Body of pancreas (tissue), 4 donors: Measurements from ENCODE around the gene RSPH6A. TPM values are rescaled to one million over a fixed set of nuclear protein-coding genes. Genes with fewer than 3 reads are reported as not detected.

Experiments
- ATAC-seq: fragments of 150-250 bp; one replicate; pipeline ENCODE4 v1.9.1; 2016
- DNase-seq, 4 donors: peaks; one replicate each; pipeline ENCODE4 v3.0.0-alpha.2; 2019
- H3K27ac ChIP-seq, 4 donors: fragments of 200-600 bp; sonication (generic); 1 replicate in 3 of 4; 2 replicates in 1 of 4; pipeline versions ENCODE4 v1.5.1 to v1.6.1; 2016 to 2019; ENCODE audit warnings: mild to moderate bottlenecking in 1 of 4, mixed read lengths in 1 of 4, moderate library complexity in 1 of 4
- H3K27me3 ChIP-seq, 2 donors: fragments of 200-600 bp; sonication (generic); one replicate each; pipeline ENCODE4 v1.6.0; 2016; ENCODE audit warnings: mild to moderate bottlenecking in 1 of 2
- H3K36me3 ChIP-seq, 2 donors: fragments of 200-600 bp; sonication (generic); replicated peaks in 1 of 2; 2 replicates each; pipeline ENCODE4 v1.5.1; 2016; ENCODE audit warnings: low read depth in 2 of 2; ENCODE audit not compliant: insufficient read depth in 1 of 2
- H3K4me1 ChIP-seq: fragments of 200-600 bp; sonication (generic); one replicate; pipeline ENCODE4 v1.6.0; 2016
- H3K4me3 ChIP-seq, 2 donors: fragments of 200-600 bp; sonication (generic); 1 replicate in 1 of 2; 2 replicates in 1 of 2; pipeline ENCODE4 v1.5.1; 2016 to 2019
- H3K9me3 ChIP-seq, 3 donors: fragments of 200-600 bp; sonication (generic); 1 replicate in 2 of 3; 2 replicates in 1 of 3; pipeline ENCODE4 v1.5.1; 2016
- POLR2A ChIP-seq, 3 donors: fragments of 450-650 bp; IDR thresholded peaks; one replicate each; pipeline ENCODE4 v1.6.1; 2016; ENCODE audit warnings: antibody characterized with exemption in 3 of 3, mild to moderate bottlenecking in 2 of 3
- WGBS, 2 donors: methylation state at CpG; one replicate each; pipeline ENCODE4 v1.1.5; 2017; 5-methylcytosine and 5-hydroxymethylcytosine counted together
- intact Hi-C: fragments of 100-400 bp; cut with DNase I; formaldehyde crosslinking; loops from one replicate; pipeline ENCODE4 v1.15.1; 2023
- total RNA-seq, 2 donors: library from RNA; depleted of rRNA; stranded (reverse); fragments of >200 nt; gene quantifications; one replicate each; pipeline ENCODE4 v1.1.0, GENCODE V29; 2016
- TF ChIP-seq, protein P1 (sequence below), 7 experiments: fragments of 450-650 bp in 4 of 7; fragments of 200-600 bp in 3 of 7; sonication (generic) in 3 of 7; IDR thresholded peaks; one replicate each; pipeline ENCODE4 v1.5.1; 2016 to 2019; ENCODE audit warnings: antibody characterized with exemption in 7 of 7

RSPH6A gene
- total RNA-seq, 2 donors from 2014 or later: 0.33 TPM; not detected in 1

DNA sequence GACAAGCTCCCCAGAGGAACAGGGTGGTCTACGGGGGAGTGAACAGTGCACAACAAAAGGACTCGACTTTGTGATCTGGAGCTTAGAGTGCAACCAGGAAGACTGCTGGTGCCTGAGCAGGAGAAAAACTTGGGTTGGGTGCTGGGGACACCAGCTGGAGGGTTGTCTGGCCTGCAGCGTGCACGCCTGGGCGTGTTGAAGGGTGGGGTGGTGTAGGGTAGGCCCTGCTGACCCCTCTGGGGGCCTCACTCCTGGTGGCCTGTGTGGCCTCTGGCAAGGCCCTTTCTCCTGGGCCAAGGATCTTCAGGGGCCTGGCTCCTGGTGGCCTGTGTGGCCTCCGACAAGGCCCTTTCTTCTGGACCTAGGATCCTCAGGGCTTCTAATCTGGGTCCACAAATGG lies 4.7 kb upstream of the RSPH6A start:
- no peak for TF ChIP-seq POLR2A (IDR thresholded peaks at IDR 0.05)
- TF ChIP-seq, protein P1, sequence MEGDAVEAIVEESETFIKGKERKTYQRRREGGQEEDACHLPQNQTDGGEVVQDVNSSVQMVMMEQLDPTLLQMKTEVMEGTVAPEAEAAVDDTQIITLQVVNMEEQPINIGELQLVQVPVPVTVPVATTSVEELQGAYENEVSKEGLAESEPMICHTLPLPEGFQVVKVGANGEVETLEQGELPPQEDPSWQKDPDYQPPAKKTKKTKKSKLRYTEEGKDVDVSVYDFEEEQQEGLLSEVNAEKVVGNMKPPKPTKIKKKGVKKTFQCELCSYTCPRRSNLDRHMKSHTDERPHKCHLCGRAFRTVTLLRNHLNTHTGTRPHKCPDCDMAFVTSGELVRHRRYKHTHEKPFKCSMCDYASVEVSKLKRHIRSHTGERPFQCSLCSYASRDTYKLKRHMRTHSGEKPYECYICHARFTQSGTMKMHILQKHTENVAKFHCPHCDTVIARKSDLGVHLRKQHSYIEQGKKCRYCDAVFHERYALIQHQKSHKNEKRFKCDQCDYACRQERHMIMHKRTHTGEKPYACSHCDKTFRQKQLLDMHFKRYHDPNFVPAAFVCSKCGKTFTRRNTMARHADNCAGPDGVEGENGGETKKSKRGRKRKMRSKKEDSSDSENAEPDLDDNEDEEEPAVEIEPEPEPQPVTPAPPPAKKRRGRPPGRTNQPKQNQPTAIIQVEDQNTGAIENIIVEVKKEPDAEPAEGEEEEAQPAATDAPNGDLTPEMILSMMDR (IDR thresholded peaks at IDR 0.05): no peak
- WGBS, 2 donors: 76 to 85% methylated on average over 2 to 6 of the region's 6 CpGs
- H3K36me3 ChIP-seq: peaks cover 0 to 2% of the 10 kb centered on the region in 2 donors
- H3K27ac ChIP-seq: no peak overlapping the region
- no peak for DNase-seq
- no peaks in the 10 kb centered on the region for H3K9me3 ChIP-seq
- H3K27me3 ChIP-seq: no peaks in the 10 kb centered on the region
- intact Hi-C loops: loop anchor here (5.0 kb wide), 1 partner anchor 188 kb away; no protein-coding TSS in a partner anchor
- ATAC-seq: no peak
- H3K4me3 ChIP-seq: no peak overlapping the region
- peaks cover 6% of the 10 kb centered on the region for H3K4me1 ChIP-seq

DNA sequence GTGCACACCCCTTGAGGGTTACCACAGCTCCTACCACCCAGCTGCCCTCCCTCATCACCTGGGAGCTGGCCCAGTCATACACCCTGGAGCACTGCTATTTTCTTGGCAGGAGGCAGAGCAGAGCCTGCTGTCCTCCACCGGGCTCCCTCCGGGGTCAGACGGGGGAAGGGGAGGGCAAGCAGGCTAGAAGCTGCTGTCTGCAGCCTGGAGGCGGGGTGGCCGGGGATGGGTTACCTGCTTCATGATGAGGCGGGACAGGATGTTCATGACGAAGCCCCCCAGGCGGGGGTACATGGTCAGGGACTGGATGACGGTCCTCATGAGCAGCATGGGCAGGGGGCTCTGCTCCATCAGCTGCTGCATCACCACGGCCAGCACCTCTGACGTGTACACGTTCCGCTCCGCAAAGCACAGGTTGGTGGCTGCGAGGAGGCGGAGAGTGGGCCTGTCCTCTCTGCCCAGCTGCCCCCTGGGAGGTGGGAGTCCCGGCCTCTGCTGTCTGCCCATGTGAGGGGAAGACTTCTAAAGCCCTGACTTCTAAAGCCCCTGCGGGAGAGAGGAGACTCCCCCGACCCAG lies 2.7 kb upstream of the RSPH6A start:
- WGBS, 2 donors: 75% methylated on average over 17 of the region's 19 CpGs; no CpG with 5 or more reads in 1 of the 2 donors
- Histone ChIP-seq H3K27me3 (no peaks in the 10 kb centered on the region), H3K27ac (peak overlapping the region in 1 of 4 donors; percentile 32), H3K4me1 (peaks cover 6% of the 10 kb centered on the region), H3K9me3 (no peaks in the 10 kb centered on the region), H3K4me3 (no peak overlapping the region), H3K36me3 (peaks cover 0 to 2% of the 10 kb centered on the region in 2 donors)
- ATAC-seq (peak; percentile 5), DNase-seq (peak in 1 of 4 donors; percentile 34)
- intact Hi-C loops: loop anchor here (5.0 kb wide), 1 partner anchor 189 kb away; no protein-coding TSS in a partner anchor
- TF ChIP-seq POLR2A (IDR thresholded peaks at IDR 0.05): no peak
- TF ChIP-seq, protein P1 (IDR thresholded peaks at IDR 0.05): no peak

DNA sequence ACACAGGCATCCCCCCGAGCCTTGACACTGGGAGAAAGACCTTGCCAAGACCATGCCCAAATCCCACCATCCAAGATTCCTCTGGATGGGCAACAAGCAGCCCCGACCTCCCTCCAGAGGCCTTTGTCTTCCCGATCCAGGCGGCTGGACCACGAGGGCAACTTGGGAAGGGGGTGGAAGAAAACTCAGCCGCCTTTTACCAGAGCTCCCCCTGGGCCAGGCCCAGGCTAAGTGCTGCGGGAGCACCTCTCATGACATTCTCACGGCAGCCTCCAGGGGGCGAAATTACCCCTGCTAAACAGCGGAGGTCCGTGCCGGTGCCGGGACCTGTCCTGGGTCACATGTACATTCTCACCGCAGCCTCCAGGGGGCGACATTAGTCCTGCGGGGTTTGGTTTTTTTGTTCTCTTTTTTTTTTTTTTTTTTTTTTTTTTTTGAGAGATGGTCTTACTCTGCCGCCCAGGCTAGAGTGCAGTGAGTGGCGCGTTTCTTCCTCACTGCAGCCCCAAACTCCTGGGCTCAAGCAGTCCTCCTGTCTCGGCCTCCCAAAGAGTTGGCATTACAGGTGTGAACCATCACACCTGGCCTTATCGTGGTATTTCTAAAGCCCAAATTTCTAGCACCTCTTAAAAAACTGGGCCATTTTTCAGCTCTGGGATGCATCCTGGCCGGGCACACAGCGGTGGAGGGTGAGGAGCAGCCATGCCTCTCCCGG lies 2.1 kb upstream of the RSPH6A start:
- no peak for TF ChIP-seq POLR2A (IDR thresholded peaks at IDR 0.05)
- TF ChIP-seq, protein P1 (IDR thresholded peaks at IDR 0.05): peak; percentile 97 to 99 (median 99)
- intact Hi-C loops: loop anchor here (5.0 kb wide), 1 partner anchor 190 kb away; no protein-coding TSS in a partner anchor
- no peak overlapping the region for H3K4me3 ChIP-seq
- H3K36me3 ChIP-seq: no peaks in the 10 kb centered on the region
- ATAC-seq (peak; percentile 95), DNase-seq (peak; percentile 95 to 96 (median 96))
- H3K4me1 ChIP-seq: peaks cover 6% of the 10 kb centered on the region
- 13 to 14% methylated on average over 13 to 23 of the region's 24 CpGs for WGBS, 2 donors
- no peaks in the 10 kb centered on the region for H3K27me3 ChIP-seq
- H3K9me3 ChIP-seq: no peaks in the 10 kb centered on the region
- peak overlapping the region in 1 of 4 donors; percentile 32 for H3K27ac ChIP-seq

DNA sequence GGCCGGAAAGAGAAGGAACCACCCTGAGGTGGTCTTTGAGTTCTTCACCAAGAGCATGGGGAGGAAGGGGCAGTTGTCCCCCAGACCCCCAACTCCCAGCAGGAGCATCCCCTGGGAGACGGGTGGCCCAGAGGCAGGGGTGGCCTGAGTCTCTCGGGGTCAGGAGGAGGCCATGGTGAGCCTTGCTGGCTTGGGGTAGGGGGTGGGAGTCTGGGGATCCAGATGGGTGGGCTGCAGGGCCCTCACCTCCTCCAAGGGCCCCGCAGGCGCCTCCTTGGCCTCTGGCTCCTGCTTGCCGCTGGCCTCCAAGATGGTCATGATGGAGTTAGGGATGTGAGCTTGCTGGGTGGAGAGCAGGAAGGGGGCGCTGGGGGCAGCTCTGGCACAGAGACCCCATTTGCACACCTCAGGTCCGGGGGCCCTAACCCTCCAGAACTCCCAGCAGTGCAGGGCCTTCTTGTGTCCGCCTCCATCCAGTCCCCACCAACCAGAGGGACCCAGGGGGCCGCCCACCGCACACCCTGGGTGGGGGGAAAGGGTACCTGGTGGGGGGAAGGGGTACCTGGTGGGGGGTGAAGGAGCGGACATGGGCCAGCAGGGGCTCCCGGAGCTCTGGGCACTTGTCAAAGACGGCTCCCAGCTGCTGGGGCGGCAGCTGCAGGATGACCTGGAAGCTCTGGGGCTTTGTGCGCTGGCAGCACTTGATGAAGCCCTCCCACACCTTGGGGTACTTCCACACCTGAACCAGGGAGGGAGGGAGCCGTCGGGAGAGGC lies 1.3 kb upstream of the RSPH6A start:
- no peaks in the 10 kb centered on the region for H3K36me3 ChIP-seq
- ATAC-seq: no peak
- H3K27me3 ChIP-seq: no peaks in the 10 kb centered on the region
- intact Hi-C loops: loop anchor here (5.0 kb wide), 1 partner anchor 191 kb away; no protein-coding TSS in a partner anchor
- TF ChIP-seq, protein P1 (IDR thresholded peaks at IDR 0.05): no peak
- TF ChIP-seq POLR2A (IDR thresholded peaks at IDR 0.05): no peak
- WGBS, 2 donors: 40 to 64% methylated on average over 1 to 17 of the region's 18 CpGs
- no peak for DNase-seq
- H3K27ac ChIP-seq: no peak overlapping the region
- H3K4me3 ChIP-seq: no peak overlapping the region
- H3K9me3 ChIP-seq: no peaks in the 10 kb centered on the region
- H3K4me1 ChIP-seq: peaks cover 6% of the 10 kb centered on the region
